ENCODE data around the gene SASH1. TPM values are rescaled to one million over a fixed set of nuclear protein-coding genes. Genes with fewer than 3 reads are reported as not detected.
"Not testable (repeated sequence)": the region's sequence is repeated elsewhere in the genome, so short reads cannot be mapped to it uniquely, and the experiment has no call there.

The SASH1 gene
- total RNA-seq, 1 experiment from 2014 or later = 12.3 TPM

DNA sequence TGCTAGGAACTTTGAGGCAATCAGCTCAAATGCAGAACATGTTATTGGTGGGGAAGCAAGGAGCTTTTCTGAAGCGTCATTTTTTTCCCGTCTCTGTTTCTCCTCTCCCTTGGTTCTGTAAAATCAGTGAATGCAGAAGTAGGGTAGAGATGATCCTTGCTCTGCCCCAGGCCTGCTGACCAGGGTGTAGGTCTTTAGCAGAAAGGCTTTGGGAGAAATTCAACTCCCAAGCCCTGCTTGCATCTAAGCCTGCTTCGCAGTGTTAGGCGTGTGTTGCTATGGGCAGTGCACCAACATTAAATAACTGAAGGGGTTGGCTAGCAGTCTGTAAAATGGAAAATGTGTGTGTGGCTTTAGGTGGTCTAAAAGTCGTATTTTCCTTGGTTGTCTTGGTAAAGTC lies 45.9 kb downstream of the SASH1 start:
- Mint-ChIP-seq H3K4me3 (ENCODE audit: low read depth, unreplicated experiment) (no peak overlapping the region), H3K27ac (ENCODE audit: unreplicated experiment) (no peak overlapping the region), H3K4me1 (ENCODE audit: low read depth, unreplicated experiment) (no peaks in the 10 kb centered on the region), H3K27me3 (ENCODE audit: unreplicated experiment) (no peaks in the 10 kb centered on the region), H3K9me3 (ENCODE audit: low read depth, unreplicated experiment) (no peaks in the 10 kb centered on the region), H3K36me3 (ENCODE audit: insufficient read depth, unreplicated experiment) (no peaks in the 10 kb centered on the region)
- no TSS peak for BruUV-seq (replicated peaks)
- TF ChIP-seq, protein P1, sequence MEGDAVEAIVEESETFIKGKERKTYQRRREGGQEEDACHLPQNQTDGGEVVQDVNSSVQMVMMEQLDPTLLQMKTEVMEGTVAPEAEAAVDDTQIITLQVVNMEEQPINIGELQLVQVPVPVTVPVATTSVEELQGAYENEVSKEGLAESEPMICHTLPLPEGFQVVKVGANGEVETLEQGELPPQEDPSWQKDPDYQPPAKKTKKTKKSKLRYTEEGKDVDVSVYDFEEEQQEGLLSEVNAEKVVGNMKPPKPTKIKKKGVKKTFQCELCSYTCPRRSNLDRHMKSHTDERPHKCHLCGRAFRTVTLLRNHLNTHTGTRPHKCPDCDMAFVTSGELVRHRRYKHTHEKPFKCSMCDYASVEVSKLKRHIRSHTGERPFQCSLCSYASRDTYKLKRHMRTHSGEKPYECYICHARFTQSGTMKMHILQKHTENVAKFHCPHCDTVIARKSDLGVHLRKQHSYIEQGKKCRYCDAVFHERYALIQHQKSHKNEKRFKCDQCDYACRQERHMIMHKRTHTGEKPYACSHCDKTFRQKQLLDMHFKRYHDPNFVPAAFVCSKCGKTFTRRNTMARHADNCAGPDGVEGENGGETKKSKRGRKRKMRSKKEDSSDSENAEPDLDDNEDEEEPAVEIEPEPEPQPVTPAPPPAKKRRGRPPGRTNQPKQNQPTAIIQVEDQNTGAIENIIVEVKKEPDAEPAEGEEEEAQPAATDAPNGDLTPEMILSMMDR (IDR thresholded peaks at IDR 0.05; ENCODE audit: unreplicated experiment) = no peak
- CTCF ChIA-PET = no interaction called here
- intact Hi-C loops (cut with micrococcal nuclease; ENCODE audit: unreplicated experiment) = no loop called here
- no peak for DNase-seq

DNA sequence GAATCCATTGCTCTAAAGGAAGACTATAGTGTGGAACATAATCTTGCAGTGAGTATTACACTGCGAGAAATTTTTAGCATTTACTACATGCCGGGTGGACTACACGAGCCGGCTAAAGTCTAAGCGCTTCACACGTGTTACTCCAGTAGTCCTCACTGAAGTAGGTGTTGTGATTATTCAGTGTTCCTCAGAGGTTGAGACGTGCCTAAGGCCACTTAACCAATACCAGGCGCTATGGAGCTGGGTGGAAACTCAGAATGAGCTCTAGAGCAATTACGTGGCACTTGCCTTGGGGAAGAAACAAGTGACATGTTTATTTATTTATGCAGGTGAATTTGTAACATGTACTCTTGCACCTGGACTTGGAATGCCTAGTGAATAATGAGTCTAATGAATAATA lies 46.4 kb downstream of the SASH1 start:
- TF ChIP-seq, protein P1 (IDR thresholded peaks at IDR 0.05; ENCODE audit: unreplicated experiment) = no peak
- no peaks in the 10 kb centered on the region for H3K27me3 Mint-ChIP-seq (ENCODE audit: unreplicated experiment)
- CTCF ChIA-PET = no interaction called here
- no peak for DNase-seq
- no peak overlapping the region for H3K27ac Mint-ChIP-seq (ENCODE audit: unreplicated experiment)
- H3K4me1 Mint-ChIP-seq (ENCODE audit: low read depth, unreplicated experiment) = no peaks in the 10 kb centered on the region
- intact Hi-C loops (cut with micrococcal nuclease; ENCODE audit: unreplicated experiment) = no loop called here
- no peaks in the 10 kb centered on the region for H3K36me3 Mint-ChIP-seq (ENCODE audit: insufficient read depth, unreplicated experiment)
- no peaks in the 10 kb centered on the region for H3K9me3 Mint-ChIP-seq (ENCODE audit: low read depth, unreplicated experiment)
- no TSS peak for BruUV-seq (replicated peaks)
- no peak overlapping the region for H3K4me3 Mint-ChIP-seq (ENCODE audit: low read depth, unreplicated experiment)

DNA sequence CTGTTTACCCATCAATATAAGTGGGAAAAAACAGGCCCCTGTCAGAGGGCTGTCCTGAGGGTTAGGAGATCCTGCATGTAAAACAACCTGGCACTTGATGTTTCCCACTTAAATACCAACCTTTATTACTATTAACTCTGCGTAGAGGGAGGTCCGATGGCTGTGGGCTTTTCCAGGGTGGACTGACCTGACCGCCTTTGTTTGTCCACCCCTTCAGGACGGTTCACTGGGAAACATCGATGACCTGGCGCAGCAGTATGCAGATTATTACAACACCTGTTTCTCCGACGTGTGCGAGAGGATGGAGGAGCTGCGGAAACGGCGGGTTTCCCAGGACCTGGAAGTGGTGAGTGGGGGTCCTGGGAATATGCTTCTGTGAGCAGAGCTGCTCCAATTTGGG lies 47.3 kb downstream of the SASH1 start:
- Mint-ChIP-seq H3K27me3 (ENCODE audit: unreplicated experiment) (no peaks in the 10 kb centered on the region), H3K4me1 (ENCODE audit: low read depth, unreplicated experiment) (no peaks in the 10 kb centered on the region), H3K27ac (ENCODE audit: unreplicated experiment) (no peak overlapping the region), H3K4me3 (ENCODE audit: low read depth, unreplicated experiment) (no peak overlapping the region), H3K9me3 (ENCODE audit: low read depth, unreplicated experiment) (no peaks in the 10 kb centered on the region), H3K36me3 (ENCODE audit: insufficient read depth, unreplicated experiment) (no peaks in the 10 kb centered on the region)
- BruUV-seq (replicated peaks) = no TSS peak
- CTCF ChIA-PET = no interaction called here
- TF ChIP-seq, protein P1 (IDR thresholded peaks at IDR 0.05; ENCODE audit: unreplicated experiment) = no peak
- no peak for DNase-seq
- intact Hi-C loops (cut with micrococcal nuclease; ENCODE audit: unreplicated experiment) = no loop called here

DNA sequence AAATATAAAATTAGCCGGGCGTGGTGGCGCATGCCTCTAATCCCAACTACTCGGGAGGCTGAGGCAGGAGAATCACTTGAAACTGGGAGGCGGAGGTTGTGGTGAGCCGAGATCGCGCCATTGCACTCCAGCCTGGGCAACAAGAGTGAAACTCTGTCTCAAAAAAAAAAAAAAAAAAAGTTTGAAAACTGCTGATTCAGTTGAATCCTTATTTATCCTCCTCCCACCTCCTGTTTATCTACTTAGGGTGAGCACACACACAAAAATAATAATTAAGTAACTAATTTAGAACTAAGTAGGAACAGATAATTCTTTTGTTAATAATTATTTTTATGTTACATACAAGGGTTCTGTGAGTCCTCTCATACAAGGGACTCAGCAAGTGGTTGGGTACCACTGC lies 49.5 kb downstream of the SASH1 start:
- DNase-seq; CTCF ChIA-PET; H3K9me3 Mint-ChIP-seq (ENCODE audit: low read depth, unreplicated experiment); H3K4me3 Mint-ChIP-seq (ENCODE audit: low read depth, unreplicated experiment); H3K27me3 Mint-ChIP-seq (ENCODE audit: unreplicated experiment); H3K36me3 Mint-ChIP-seq (ENCODE audit: insufficient read depth, unreplicated experiment); H3K4me1 Mint-ChIP-seq (ENCODE audit: low read depth, unreplicated experiment); intact Hi-C loops (cut with micrococcal nuclease; ENCODE audit: unreplicated experiment); H3K27ac Mint-ChIP-seq (ENCODE audit: unreplicated experiment); BruUV-seq (replicated peaks): not testable (repeated sequence)

DNA sequence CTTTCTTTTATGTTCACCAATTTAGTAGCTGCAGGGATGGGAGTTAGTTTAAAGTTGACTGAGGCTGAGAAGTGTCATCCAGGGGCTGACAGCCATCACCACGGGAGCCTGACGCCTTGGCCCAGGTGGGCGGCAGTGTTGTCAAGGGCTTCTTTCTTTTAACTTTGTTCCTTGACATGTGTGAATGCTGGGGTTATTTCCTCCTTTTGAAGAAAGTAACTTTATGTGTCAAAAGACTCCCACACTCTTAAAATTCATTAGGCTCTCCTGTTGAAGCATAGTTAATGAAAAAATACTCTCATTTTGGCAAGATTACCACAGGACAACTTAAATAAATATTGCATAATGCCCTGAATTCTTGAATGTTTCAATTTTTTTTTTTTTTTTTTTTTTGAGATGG lies 50.0 kb downstream of the SASH1 start:
- no peaks in the 10 kb centered on the region for H3K9me3 Mint-ChIP-seq (ENCODE audit: low read depth, unreplicated experiment)
- no peak overlapping the region for H3K27ac Mint-ChIP-seq (ENCODE audit: unreplicated experiment)
- H3K4me1 Mint-ChIP-seq (ENCODE audit: low read depth, unreplicated experiment) = no peaks in the 10 kb centered on the region
- TF ChIP-seq, protein P1 (IDR thresholded peaks at IDR 0.05; ENCODE audit: unreplicated experiment) = no peak
- intact Hi-C loops (cut with micrococcal nuclease; ENCODE audit: unreplicated experiment) = no loop called here
- no peaks in the 10 kb centered on the region for H3K27me3 Mint-ChIP-seq (ENCODE audit: unreplicated experiment)
- no peak overlapping the region for H3K4me3 Mint-ChIP-seq (ENCODE audit: low read depth, unreplicated experiment)
- no peak for DNase-seq
- BruUV-seq (replicated peaks) = no TSS peak
- CTCF ChIA-PET = interaction anchor here (0.6 kb wide), 2 partner anchors 8 to 54 kb away, joined by 3 to 5 read pairs; no protein-coding TSS in a partner anchor
- no peaks in the 10 kb centered on the region for H3K36me3 Mint-ChIP-seq (ENCODE audit: insufficient read depth, unreplicated experiment)

Measured in Calu3 (cell line).